ENCODE measurements around the gene ALDH4A1. TPM values are rescaled to one million over a fixed set of nuclear protein-coding genes. Genes with fewer than 3 reads are reported as not detected.

The ALDH4A1 gene
- total and polyA plus RNA-seq, 4 donors: 162 to 424 (median 244) TPM

- H3K9ac ChIP-seq (ENCODE audit: low read depth in 1 of 2, low read length in 2 of 2): no peak overlapping the region
- no peak overlapping the region for H3K4me3 ChIP-seq (ENCODE audit: low read depth in 1 of 3, low read length in 3 of 3)
- TF ChIP-seq, protein P1, sequence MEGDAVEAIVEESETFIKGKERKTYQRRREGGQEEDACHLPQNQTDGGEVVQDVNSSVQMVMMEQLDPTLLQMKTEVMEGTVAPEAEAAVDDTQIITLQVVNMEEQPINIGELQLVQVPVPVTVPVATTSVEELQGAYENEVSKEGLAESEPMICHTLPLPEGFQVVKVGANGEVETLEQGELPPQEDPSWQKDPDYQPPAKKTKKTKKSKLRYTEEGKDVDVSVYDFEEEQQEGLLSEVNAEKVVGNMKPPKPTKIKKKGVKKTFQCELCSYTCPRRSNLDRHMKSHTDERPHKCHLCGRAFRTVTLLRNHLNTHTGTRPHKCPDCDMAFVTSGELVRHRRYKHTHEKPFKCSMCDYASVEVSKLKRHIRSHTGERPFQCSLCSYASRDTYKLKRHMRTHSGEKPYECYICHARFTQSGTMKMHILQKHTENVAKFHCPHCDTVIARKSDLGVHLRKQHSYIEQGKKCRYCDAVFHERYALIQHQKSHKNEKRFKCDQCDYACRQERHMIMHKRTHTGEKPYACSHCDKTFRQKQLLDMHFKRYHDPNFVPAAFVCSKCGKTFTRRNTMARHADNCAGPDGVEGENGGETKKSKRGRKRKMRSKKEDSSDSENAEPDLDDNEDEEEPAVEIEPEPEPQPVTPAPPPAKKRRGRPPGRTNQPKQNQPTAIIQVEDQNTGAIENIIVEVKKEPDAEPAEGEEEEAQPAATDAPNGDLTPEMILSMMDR (IDR thresholded peaks at IDR 0.05; ENCODE audit: low read depth, low read length, missing input control): no peak
- TF ChIP-seq FOXA1 (IDR thresholded peaks at IDR 0.05) (no peak), HNF4A (conservative IDR thresholded peaks at IDR 0.05) (no peak), REST (IDR thresholded peaks at IDR 0.05) (no peak), GABPA (IDR thresholded peaks at IDR 0.05 in 1 of 2, conservative IDR thresholded peaks at IDR 0.05 in 1 of 2) (no peak), NR2F2 (IDR thresholded peaks at IDR 0.05) (no peak), SP1 (IDR thresholded peaks at IDR 0.05) (no peak), EGR1 (IDR thresholded peaks at IDR 0.05; ENCODE audit: low read depth in 2 of 2) (no peak), RXRA (IDR thresholded peaks at IDR 0.05) (no peak), HNF4G (IDR thresholded peaks at IDR 0.05) (no peak), FOXA2 (IDR thresholded peaks at IDR 0.05) (no peak), RAD21 (IDR thresholded peaks at IDR 0.05) (no peak), JUND (IDR thresholded peaks at IDR 0.05) (no peak)
- peaks cover 8 to 19% (median 14%) of the 10 kb centered on the region in 4 donors for H3K4me1 ChIP-seq (ENCODE audit: control insufficient read depth in 4 of 4, insufficient read depth in 4 of 4, low read length in 3 of 4)
- no peaks in the 10 kb centered on the region for H3K27me3 ChIP-seq (ENCODE audit: control insufficient read depth in 4 of 4, insufficient read depth in 4 of 4, low read length in 3 of 4)
- H3K36me3 ChIP-seq (ENCODE audit: control insufficient read depth in 4 of 4, insufficient read depth in 3 of 4, low read depth in 1 of 4, low read length in 3 of 4): peaks cover 0 to 24% (median 5%) of the 10 kb centered on the region in 4 donors
- 97% methylated on average over 14 of the region's 14 CpGs for WGBS
- H3K27ac ChIP-seq (ENCODE audit: low read depth in 1 of 2, low read length in 2 of 2): no peak overlapping the region
- H3K9me3 ChIP-seq (ENCODE audit: control insufficient read depth in 4 of 4, low read length in 3 of 4): no peaks in the 10 kb centered on the region
- DNase-seq (ENCODE audit: low spot score): no peak
Observed at GRCh38 chr1:18918417-18918816, 16.1 kb upstream of the ALDH4A1 start.

DNA sequence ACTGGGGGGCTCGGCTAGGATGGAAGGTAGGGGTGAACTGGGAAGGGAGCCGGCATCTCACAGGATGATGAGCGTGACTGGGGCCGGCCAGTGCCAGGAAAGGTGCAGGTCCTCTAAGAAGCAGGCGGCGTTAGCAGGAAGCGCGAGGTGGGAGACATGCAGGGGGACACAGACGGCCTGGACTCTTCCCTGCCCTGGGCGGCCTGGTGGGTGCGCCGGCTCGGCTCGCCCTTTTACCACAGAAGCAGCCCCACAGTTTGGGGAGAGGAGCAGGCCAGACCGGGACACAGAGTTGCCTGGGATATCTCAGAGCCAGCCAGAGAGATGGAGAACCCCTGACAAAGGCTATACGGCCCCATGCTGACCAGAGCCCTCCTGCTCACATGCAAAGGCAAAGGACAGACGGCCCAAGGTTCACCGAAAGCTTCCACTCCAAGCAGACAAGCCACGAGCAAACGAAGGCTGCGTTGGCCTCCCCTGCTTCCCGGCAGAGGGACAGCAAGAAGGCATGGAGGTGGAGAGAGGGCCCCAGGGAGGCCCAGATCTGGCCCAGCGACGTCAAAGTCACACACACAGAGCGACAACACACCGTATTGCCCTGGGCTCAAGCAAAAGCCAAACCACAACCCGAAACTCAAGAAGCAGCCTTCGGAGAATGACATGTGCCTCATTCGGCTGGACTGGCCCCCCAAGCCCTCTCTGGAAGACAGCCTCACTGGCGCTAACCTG, 14.9 kb upstream of the ALDH4A1 start:
- DNase-seq (ENCODE audit: low spot score): no peak
- peaks cover 2 to 10% (median 6%) of the 10 kb centered on the region in 4 donors for H3K4me1 ChIP-seq (ENCODE audit: control insufficient read depth in 4 of 4, insufficient read depth in 4 of 4, low read length in 3 of 4)
- WGBS: 95% methylated on average over 30 of the region's 30 CpGs
- TF ChIP-seq FOXA1 (IDR thresholded peaks at IDR 0.05) (no peak), RAD21 (IDR thresholded peaks at IDR 0.05) (no peak), HNF4A (conservative IDR thresholded peaks at IDR 0.05) (no peak), FOXA2 (IDR thresholded peaks at IDR 0.05) (no peak), HNF4G (IDR thresholded peaks at IDR 0.05) (no peak), GABPA (IDR thresholded peaks at IDR 0.05 in 1 of 2, conservative IDR thresholded peaks at IDR 0.05 in 1 of 2) (no peak), EGR1 (IDR thresholded peaks at IDR 0.05; ENCODE audit: low read depth in 2 of 2) (no peak), JUND (IDR thresholded peaks at IDR 0.05) (no peak), REST (IDR thresholded peaks at IDR 0.05) (no peak), YY1 (IDR thresholded peaks at IDR 0.05) (no peak), RXRA (IDR thresholded peaks at IDR 0.05) (no peak)
- TF ChIP-seq, protein P2, sequence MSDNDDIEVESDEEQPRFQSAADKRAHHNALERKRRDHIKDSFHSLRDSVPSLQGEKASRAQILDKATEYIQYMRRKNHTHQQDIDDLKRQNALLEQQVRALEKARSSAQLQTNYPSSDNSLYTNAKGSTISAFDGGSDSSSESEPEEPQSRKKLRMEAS (IDR thresholded peaks at IDR 0.05): no peak
- TF ChIP-seq, protein P1 (IDR thresholded peaks at IDR 0.05; ENCODE audit: low read depth, low read length, missing input control): no peak
- TF ChIP-seq, protein P3, sequence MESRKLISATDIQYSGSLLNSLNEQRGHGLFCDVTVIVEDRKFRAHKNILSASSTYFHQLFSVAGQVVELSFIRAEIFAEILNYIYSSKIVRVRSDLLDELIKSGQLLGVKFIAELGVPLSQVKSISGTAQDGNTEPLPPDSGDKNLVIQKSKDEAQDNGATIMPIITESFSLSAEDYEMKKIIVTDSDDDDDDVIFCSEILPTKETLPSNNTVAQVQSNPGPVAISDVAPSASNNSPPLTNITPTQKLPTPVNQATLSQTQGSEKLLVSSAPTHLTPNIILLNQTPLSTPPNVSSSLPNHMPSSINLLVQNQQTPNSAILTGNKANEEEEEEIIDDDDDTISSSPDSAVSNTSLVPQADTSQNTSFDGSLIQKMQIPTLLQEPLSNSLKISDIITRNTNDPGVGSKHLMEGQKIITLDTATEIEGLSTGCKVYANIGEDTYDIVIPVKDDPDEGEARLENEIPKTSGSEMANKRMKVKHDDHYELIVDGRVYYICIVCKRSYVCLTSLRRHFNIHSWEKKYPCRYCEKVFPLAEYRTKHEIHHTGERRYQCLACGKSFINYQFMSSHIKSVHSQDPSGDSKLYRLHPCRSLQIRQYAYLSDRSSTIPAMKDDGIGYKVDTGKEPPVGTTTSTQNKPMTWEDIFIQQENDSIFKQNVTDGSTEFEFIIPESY (IDR thresholded peaks at IDR 0.05): no peak

More for the DNA sequence above, 14.9 kb upstream of the ALDH4A1 start:
- Histone ChIP-seq H3K9me3 (ENCODE audit: control insufficient read depth in 4 of 4, low read length in 3 of 4) (no peaks in the 10 kb centered on the region), H3K27ac (ENCODE audit: low read depth in 1 of 2, low read length in 2 of 2) (no peak overlapping the region), H3K27me3 (ENCODE audit: control insufficient read depth in 4 of 4, insufficient read depth in 4 of 4, low read length in 3 of 4) (no peaks in the 10 kb centered on the region), H3K36me3 (ENCODE audit: control insufficient read depth in 4 of 4, insufficient read depth in 3 of 4, low read depth in 1 of 4, low read length in 3 of 4) (peaks cover 0 to 24% (median 5%) of the 10 kb centered on the region in 4 donors), H3K9ac (ENCODE audit: low read depth in 1 of 2, low read length in 2 of 2) (no peak overlapping the region), H3K4me3 (ENCODE audit: low read depth in 1 of 3, low read length in 3 of 3) (no peak overlapping the region)

Data from liver (tissue), 9 donors.